Natural killer cell (primary cell): ENCODE data around the gene P3R3URF. TPM values are rescaled to one million over a fixed set of nuclear protein-coding genes. Genes with fewer than 3 reads are reported as not detected.

Source experiments
- ATAC-seq, 3 donors: fragments of 150-1000 bp in 2 of 3; fragments of 200-7000 bp in 1 of 3; cut with Tn5 transposase; 1 replicate in 1 of 3; 2 replicates in 2 of 3; pipeline ENCODE4 v1.10.0; 2021; ENCODE audit warnings: mild to moderate bottlenecking in 2 of 3, moderate library complexity in 2 of 3
- DNase-seq, 2 donors: peaks; one replicate each; pipeline versions ENCODE4 v3.0.0 to v3.0.0-alpha.2; 2013 to 2021; ENCODE audit warnings: mixed read lengths in 1 of 2
- H3K27ac ChIP-seq: one replicate; pipeline ENCODE4 v1.5.1; 2013; ENCODE audit warnings: mild to moderate bottlenecking, low read length
- H3K27me3 ChIP-seq: one replicate; pipeline ENCODE4 v1.6.1; 2013; ENCODE audit warnings: low read length; ENCODE audit not compliant: control insufficient read depth, insufficient read depth
- H3K36me3 ChIP-seq: one replicate; pipeline ENCODE4 v1.6.1; 2013; ENCODE audit warnings: low read length; ENCODE audit not compliant: control insufficient read depth, insufficient read depth
- H3K4me1 ChIP-seq: one replicate; pipeline ENCODE4 v1.6.1; 2013; ENCODE audit warnings: low read length; ENCODE audit not compliant: control insufficient read depth, insufficient read depth
- H3K4me3 ChIP-seq: one replicate; pipeline ENCODE4 v1.5.1; 2013; ENCODE audit warnings: low read length
- H3K9me3 ChIP-seq: one replicate; pipeline ENCODE4 v1.6.1; 2013; ENCODE audit warnings: low read length; ENCODE audit not compliant: control insufficient read depth, insufficient read depth
- H3K27ac Mint-ChIP-seq, 2 donors: one replicate each; pipeline ENCODE4 v1.8.0; 2022; ENCODE audit warnings: mild to moderate bottlenecking in 2 of 2, mixed read lengths in 2 of 2, moderate library complexity in 1 of 2
- H3K27me3 Mint-ChIP-seq, 2 donors: one replicate each; pipeline ENCODE4 v1.8.0; 2022; ENCODE audit warnings: low read depth in 2 of 2, mixed read lengths in 2 of 2
- H3K36me3 Mint-ChIP-seq: one replicate; pipeline ENCODE4 v1.8.0; 2022; ENCODE audit warnings: mixed read lengths
- H3K4me1 Mint-ChIP-seq, 2 donors: one replicate each; pipeline ENCODE4 v1.8.0; 2022; ENCODE audit warnings: mixed read lengths in 2 of 2
- H3K4me3 Mint-ChIP-seq: one replicate; pipeline ENCODE4 v1.8.0; 2022; ENCODE audit warnings: mild to moderate bottlenecking, moderate library complexity, mixed read lengths
- H3K9me3 Mint-ChIP-seq, 2 donors: one replicate each; pipeline ENCODE4 v1.8.0; 2022; ENCODE audit warnings: mixed read lengths in 2 of 2
- WGBS: methylation state at CpG from one replicate; pipeline ENCODE4 v1.1.7; 2013; ENCODE audit warnings: missing lambda C conversion rate; ENCODE audit not compliant: insufficient coverage; 5-methylcytosine and 5-hydroxymethylcytosine counted together
- intact Hi-C: fragments of 100-400 bp; cut with micrococcal nuclease; formaldehyde crosslinking; loops from one replicate; pipeline ENCODE4 v1.14.2; 2022
- total RNA-seq, 4 donors: library from RNA; stranded (reverse); fragments of 120-200 nt in 1 of 4; gene quantifications; one replicate each; pipeline versions ENCODE4 v1.2.3 to v1.2.4, GENCODE V29; 2013 to 2022
- TF ChIP-seq, protein P1 (sequence below): fragments of 200-600 bp; IDR thresholded peaks from one replicate; pipeline ENCODE4 v1.8.0; 2022; ENCODE audit warnings: antibody characterized with exemption

The P3R3URF gene
- total RNA-seq, 3 donors from 2014 or later (not counting 1 experiment from before 2014, with no cell fraction given): not detected

- intact Hi-C loops: no loop called here
Observed at GRCh38 chr1:46197560-46197963, 21.3 kb upstream of the P3R3URF start.

DNA sequence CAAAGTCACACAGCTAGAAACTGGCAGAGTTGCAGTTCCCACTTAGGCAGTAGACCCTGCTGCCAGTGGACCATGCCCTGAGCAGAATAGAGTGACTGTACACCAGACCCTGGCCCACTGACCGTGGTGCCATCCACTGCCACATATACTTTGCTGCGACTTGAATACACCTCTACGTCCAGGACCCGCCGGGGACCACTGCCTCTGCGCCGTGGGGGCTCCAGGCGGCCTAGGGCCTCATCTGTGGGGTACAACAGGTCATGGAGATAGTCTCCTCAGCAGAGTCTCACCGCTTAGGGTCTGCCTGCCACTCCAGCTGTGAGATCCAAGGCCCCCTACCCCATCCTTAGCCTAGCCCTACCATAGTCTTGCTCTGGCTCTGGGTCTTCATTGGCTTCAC is 20.3 kb upstream of the P3R3URF start:
- Histone ChIP-seq H3K36me3 (peaks cover 38% of the 10 kb centered on the region), H3K4me1 (peaks cover 21% of the 10 kb centered on the region), H3K9me3 (no peaks in the 10 kb centered on the region), H3K27me3 (no peaks in the 10 kb centered on the region), H3K27ac (no peak overlapping the region), H3K4me3 (no peak overlapping the region)
- intact Hi-C loops: no loop called here
- ATAC-seq (no peak), DNase-seq (no peak)
- TF ChIP-seq, protein P1, sequence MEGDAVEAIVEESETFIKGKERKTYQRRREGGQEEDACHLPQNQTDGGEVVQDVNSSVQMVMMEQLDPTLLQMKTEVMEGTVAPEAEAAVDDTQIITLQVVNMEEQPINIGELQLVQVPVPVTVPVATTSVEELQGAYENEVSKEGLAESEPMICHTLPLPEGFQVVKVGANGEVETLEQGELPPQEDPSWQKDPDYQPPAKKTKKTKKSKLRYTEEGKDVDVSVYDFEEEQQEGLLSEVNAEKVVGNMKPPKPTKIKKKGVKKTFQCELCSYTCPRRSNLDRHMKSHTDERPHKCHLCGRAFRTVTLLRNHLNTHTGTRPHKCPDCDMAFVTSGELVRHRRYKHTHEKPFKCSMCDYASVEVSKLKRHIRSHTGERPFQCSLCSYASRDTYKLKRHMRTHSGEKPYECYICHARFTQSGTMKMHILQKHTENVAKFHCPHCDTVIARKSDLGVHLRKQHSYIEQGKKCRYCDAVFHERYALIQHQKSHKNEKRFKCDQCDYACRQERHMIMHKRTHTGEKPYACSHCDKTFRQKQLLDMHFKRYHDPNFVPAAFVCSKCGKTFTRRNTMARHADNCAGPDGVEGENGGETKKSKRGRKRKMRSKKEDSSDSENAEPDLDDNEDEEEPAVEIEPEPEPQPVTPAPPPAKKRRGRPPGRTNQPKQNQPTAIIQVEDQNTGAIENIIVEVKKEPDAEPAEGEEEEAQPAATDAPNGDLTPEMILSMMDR: no peak
- Mint-ChIP-seq H3K27ac (no peak overlapping the region), H3K4me1 (peaks cover 0 to 15% of the 10 kb centered on the region in 2 donors), H3K4me3 (peak overlapping the region; percentile 10), H3K27me3 (no peaks in the 10 kb centered on the region), H3K36me3 (no peaks in the 10 kb centered on the region), H3K9me3 (no peaks in the 10 kb centered on the region)
- WGBS: 96% methylated on average over 9 of the region's 9 CpGs

More at GRCh38 chr1:46197560-46197963, 21.3 kb upstream of the P3R3URF start:
- no peaks in the 10 kb centered on the region for H3K36me3 Mint-ChIP-seq
- TF ChIP-seq, protein P1: no peak
- no peaks in the 10 kb centered on the region for H3K27me3 ChIP-seq
- H3K27ac Mint-ChIP-seq: peak overlapping the region in 1 of 2 donors; percentile 56
- peaks cover under 1 to 15% of the 10 kb centered on the region in 2 donors for H3K4me1 Mint-ChIP-seq
- peak overlapping the region; percentile 75 for H3K4me3 ChIP-seq
- peak overlapping the region; percentile 73 for H3K4me3 Mint-ChIP-seq
- H3K4me1 ChIP-seq: peaks cover 21% of the 10 kb centered on the region
- no peaks in the 10 kb centered on the region for H3K9me3 Mint-ChIP-seq
- 87% methylated on average over 9 of the region's 9 CpGs for WGBS
- peaks cover 0 to under 1% of the 10 kb centered on the region in 2 donors for H3K27me3 Mint-ChIP-seq
- H3K9me3 ChIP-seq: no peaks in the 10 kb centered on the region
- DNase-seq: no peak
- peak overlapping the region; percentile 54 for H3K27ac ChIP-seq
- no peak for ATAC-seq
- H3K36me3 ChIP-seq: peaks cover 29% of the 10 kb centered on the region

GRCh38 chr1:46194641-46195193 is 18.4 kb upstream of the P3R3URF start:
- DNase-seq: no peak
- H3K27ac Mint-ChIP-seq: no peak overlapping the region
- peaks cover 49% of the 10 kb centered on the region for H3K36me3 ChIP-seq
- intact Hi-C loops: no loop called here
- peaks cover 0 to 15% of the 10 kb centered on the region in 2 donors for H3K4me1 Mint-ChIP-seq
- no peaks in the 10 kb centered on the region for H3K36me3 Mint-ChIP-seq
- no peaks in the 10 kb centered on the region for H3K9me3 Mint-ChIP-seq
- no peaks in the 10 kb centered on the region for H3K9me3 ChIP-seq
- 88% methylated on average over 5 of the region's 5 CpGs for WGBS
- H3K27me3 Mint-ChIP-seq: no peaks in the 10 kb centered on the region
- H3K27ac ChIP-seq: no peak overlapping the region
- H3K4me1 ChIP-seq: peaks cover 21% of the 10 kb centered on the region
- no peak for ATAC-seq
- no peak overlapping the region for H3K4me3 Mint-ChIP-seq
- TF ChIP-seq, protein P1: no peak
- no peak overlapping the region for H3K4me3 ChIP-seq
- H3K27me3 ChIP-seq: no peaks in the 10 kb centered on the region
